ELF-1 (cell line): ENCODE data around the gene PIK3C2A.
"Not testable (repeated sequence)": the region's sequence is repeated elsewhere in the genome, so short reads cannot be mapped to it uniquely, and the experiment has no call there.

ENCODE experiments used
- DNase-seq: peaks from one replicate; pipeline ENCODE4 v3.0.0-alpha.2; 2016; ENCODE audit warnings: low read depth, low spot score

Gene PIK3C2A, protein sequence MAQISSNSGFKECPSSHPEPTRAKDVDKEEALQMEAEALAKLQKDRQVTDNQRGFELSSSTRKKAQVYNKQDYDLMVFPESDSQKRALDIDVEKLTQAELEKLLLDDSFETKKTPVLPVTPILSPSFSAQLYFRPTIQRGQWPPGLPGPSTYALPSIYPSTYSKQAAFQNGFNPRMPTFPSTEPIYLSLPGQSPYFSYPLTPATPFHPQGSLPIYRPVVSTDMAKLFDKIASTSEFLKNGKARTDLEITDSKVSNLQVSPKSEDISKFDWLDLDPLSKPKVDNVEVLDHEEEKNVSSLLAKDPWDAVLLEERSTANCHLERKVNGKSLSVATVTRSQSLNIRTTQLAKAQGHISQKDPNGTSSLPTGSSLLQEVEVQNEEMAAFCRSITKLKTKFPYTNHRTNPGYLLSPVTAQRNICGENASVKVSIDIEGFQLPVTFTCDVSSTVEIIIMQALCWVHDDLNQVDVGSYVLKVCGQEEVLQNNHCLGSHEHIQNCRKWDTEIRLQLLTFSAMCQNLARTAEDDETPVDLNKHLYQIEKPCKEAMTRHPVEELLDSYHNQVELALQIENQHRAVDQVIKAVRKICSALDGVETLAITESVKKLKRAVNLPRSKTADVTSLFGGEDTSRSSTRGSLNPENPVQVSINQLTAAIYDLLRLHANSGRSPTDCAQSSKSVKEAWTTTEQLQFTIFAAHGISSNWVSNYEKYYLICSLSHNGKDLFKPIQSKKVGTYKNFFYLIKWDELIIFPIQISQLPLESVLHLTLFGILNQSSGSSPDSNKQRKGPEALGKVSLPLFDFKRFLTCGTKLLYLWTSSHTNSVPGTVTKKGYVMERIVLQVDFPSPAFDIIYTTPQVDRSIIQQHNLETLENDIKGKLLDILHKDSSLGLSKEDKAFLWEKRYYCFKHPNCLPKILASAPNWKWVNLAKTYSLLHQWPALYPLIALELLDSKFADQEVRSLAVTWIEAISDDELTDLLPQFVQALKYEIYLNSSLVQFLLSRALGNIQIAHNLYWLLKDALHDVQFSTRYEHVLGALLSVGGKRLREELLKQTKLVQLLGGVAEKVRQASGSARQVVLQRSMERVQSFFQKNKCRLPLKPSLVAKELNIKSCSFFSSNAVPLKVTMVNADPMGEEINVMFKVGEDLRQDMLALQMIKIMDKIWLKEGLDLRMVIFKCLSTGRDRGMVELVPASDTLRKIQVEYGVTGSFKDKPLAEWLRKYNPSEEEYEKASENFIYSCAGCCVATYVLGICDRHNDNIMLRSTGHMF (N-terminal part only)

DNA sequence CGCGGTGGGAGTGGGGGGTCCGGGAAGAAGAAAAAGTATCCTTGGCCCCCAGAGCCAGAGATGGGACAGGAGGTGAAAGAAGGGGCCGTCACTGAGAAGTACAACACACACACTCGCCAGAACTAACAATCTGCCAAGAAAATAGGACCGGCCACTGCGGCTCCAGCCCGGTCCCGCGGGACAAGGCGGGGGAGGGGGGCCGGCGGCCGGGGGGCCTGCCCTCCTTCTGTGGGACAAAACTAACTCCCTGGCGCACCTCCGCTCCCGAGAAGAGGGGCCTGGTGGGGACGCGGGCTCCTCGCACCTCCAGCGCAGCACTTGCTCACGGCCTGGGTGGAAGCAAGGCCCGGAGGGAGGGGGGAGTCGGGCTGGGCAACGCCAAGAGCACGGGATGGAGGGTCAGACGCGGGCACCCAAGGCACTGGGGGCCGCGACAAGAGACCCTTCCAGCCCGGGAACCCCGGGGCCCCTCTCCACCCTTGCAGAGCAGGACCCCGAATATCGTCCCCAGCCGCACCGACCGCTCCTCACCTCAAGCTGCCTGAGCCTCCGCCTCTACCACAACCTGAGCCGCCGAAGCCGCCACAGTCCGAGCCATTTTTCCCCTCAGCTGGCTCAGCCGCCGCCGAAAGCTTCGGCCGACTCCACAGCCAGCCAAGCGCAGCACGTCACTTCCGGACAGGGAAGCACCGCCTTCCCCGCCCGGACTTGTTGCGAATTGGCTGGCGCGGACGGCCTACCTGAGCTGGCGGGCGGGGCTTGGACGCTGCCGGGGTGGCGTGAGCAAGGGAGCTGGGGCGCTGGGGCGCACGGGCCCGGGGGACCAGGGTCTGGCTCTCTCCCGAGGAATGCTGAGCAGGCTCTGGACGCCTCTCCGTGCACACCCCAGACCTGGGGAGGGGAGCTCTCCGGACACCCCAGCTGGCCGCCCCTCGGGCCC is at the start of gene PIK3C2A:
Gene PIK3C2A, minus strand, starts transcription at position 670 of the 940 bp plus-strand sequence. CDS start 38,245 bp downstream, outside the sequence.
- DNase-seq = peak; percentile 96

DNA sequence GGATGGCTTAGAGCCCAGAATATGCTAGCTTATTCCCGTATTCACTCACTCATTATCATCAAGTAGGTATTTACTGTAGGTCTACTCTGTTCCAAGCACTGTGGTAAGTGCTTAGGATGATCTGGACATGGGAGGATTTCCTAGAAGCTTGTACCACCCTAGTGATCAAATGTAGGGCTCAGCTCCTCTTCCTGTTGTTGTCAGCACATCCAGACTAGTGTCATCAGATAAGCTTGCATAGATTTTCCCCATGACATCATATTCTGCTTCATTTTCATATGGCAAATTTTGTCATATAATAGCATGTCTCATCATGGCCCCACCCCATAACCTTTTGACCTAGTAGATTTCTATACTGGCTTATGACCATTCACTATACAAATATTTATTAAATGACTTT is 49.4 kb upstream of the PIK3C2A start:
- no peak for DNase-seq

DNA sequence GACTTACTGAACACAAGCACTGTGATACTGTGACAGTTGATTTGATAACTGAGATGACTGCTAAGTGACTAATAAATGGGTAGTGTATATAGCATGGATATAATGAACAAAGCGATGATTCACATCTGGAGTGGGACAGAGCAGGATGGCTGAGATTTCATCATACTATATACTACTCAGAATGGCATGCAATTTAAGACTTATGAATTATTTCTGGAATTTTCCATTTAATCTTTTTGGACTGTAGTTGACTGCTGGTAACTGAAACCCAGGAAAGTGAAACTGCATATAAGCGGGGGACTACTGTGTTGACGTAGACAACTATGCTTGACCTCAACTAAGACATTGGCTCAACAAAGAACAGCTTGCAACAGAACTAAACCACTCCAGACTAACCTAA is 48.7 kb upstream of the PIK3C2A start:
- no peak for DNase-seq

DNA sequence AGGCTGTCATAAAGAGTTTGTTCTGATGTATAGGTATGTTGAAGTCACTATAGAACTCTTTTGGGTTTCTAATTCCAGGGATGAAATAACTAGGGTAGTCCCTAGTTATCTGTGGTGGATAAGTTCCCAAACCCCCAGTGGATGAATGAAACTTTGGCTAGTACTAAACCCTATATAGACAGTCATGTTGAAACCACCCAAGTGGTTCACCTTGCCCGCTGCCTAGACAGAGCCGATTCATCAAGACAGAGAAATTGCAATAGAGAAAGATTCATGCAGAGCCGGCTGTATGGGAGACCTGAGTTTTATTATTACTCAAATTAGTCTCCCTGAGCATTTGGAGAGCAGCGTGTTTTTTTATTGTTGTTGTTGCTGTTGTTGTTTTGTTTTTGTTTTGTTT is 44.9 kb upstream of the PIK3C2A start:
- no peak for DNase-seq

DNA sequence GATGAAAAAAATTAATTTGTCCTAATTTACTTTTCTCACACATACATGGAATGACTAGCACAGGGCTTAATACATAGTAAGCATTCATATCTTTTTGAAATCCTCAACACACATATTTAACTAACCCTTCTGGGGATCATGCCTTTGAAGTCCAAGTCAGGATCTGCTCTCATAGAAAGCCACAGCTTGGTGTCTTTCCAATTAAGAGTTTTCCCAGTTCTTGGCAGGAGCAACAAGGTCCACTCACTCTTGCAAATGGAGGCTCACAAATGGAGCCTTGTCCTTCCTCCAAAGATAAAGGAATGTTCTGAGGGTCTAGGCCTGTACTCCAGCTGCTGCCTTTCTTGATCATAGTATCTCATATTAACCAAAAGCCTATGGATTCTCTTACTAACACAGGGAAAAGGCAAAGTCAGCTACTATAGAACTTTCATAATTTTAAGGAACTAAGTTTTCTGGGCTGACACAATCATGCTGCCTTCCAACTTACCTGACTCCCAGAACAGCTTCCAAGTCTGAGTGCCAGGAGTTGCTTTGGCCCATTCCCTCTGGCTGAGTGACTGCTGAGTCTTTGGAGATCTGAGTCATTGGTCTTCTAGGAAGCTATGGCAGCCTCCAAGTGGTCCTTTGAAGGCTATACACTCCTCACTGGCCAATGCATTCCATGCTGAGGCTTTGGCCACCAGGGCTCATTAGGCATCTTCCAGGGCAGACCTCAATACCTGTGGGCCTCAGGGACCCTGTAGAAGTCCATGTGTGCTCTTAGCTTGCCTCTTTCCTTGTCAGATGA is 43.0 kb upstream of the PIK3C2A start:
- no peak for DNase-seq

DNA sequence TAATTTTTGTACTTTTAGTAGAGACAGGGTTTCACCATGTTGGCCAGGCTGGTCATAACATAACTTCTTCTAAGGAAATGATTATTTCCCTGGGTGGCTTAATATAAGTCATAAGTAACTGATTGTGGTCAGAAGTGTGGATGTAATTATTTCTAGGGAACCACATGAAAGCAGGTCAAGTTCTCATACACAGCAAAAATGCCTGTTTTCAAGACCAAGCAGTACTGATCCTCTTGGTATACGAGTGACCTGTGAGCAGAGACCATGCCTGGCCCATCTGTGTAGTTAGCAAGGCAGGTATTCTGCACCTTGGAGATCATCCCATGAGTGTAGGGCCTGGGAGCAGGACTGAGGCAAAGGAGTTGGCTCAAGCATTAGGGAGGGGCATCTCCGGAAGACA is 36.3 kb upstream of the PIK3C2A start:
- no peak for DNase-seq

DNA sequence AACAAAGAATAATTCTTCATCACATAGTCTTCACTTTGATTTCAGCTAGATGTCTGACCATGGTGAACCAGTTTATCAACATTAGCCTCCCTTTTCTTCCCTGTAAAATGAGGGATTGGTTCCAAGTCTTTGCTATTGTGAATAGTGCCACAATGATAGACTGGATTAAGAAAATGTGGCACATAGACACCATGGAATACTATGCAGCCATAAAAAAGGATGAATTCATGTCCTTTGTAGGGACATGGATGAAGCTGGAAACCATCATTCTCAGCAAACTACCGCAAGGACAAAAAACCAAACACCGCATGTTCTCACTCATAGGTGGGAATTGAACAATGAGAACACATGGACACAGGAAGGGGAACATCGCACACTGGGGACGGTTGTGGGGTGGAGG is 35.2 kb upstream of the PIK3C2A start:
- not testable (repeated sequence) for DNase-seq

DNA sequence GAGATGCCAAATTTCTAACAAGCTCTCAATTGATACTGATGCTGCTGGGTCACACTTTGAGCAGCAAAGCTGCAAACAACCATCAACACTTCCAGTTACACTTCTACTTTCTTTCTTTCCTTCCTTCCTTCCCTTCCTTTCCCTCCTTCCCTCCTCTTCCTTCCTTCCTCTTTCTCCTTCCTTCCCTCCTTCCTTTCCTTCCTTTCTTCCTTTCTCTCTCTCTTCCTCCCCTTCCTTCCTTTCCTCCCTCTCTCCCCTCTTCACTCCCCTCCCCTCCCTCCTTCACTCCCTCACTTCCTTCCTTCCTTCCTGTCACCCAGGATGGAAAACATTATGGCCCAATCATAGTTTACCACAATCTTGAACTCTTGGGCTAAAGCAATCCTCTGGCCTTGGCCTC is 33.0 kb upstream of the PIK3C2A start:
- no peak for DNase-seq

DNA sequence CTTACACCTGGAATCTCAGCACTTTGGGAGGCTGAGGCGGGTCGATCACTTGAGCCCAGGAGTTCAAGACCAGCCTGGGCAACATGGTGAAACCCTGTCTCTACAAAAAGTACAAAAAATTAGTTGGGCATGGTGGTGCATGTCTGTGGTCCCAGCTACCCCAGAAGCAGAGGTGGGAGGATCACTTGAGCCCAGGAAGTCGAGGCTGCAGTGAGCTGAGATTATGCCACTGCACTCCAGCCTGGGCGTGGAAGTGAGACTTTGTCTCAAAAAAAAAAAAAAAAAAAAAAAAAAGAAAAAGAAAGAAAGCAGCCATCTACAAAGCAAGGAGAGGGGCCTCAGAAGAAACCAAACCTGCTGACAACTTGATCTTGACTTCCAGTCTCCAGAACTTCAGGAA is 32.1 kb upstream of the PIK3C2A start:
- DNase-seq = not testable (repeated sequence)

DNA sequence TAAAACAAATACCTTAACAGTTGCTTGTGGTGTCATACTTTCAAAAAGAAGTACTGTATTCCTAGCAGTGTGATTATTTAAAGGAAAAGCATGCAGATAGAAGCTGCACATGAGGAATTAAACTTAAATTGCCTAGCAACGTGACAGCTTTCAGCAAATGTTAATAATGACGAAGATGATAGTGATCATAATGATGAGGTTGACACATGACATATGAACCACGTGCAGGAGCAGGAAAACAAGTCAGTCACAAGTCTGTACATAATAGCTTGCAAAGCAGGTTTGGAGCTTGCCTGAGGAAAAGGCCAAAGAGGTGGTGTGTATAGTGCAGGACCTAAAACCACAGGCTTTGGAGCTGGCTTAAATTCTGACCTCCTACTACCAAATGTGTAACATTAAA is 30.6 kb upstream of the PIK3C2A start:
- DNase-seq = peak; percentile 39

DNA sequence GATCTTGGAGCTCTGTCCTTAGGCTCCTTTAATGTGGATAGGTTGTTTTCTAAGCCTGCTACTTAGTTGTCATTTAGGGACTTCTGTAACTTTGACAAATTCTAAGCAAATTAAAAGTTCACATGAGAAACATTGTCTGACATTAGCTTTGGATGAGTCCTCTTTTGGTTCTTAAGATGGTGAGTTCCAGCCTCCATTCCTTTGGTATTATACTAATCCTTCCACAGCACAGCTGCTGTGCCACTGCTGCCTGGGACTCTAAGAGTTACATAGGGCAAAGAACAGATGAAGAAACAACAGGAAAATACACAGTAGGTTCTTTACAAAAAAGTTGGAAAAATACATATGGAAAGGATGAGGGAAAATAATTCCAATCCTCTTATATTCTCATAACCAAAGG is 25.3 kb upstream of the PIK3C2A start:
- DNase-seq = no peak

DNA sequence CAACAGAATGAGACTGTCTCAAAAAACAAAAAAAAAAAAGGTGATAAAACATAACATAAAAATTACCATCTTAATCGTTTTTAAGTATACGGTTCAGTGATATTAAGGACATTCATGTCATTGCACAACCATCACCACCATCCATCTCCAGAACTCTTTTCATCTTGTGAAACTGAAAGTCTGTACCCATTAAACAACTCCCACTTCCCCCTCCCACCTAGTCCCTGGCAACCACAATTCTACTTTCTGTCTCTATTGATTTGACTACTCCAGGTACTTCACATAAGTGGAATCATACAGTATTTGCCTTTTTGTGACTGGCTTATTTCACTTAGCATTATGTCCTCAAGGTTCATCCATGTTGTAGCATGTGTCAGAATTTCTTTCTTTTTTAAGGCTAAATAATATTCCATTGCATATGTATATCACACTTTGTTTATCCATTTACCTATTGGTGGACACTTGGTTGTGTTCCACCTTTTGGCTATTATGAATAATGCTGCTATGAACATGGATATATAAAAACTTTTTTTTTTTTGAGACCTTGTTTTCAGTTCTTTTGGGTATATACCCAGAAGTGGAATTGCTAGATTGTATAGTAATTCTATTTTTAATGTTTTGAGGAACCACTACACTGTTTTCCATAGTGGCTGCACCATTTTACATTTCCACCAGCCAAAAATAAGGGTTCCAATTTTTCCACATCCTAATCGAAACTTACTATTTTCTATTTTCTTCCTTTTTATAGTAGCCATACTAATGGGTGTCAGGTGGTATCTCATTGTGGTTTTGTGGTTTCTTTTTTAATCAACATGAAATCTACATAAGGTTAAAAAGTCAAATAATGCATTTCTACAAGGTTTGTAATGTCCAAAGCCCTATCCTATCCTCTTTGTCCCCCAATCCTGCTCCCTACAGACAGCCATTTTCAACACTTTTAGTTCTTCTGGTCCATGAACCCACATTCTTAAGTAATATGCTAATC is 23.4 kb upstream of the PIK3C2A start:
- no peak for DNase-seq

DNA sequence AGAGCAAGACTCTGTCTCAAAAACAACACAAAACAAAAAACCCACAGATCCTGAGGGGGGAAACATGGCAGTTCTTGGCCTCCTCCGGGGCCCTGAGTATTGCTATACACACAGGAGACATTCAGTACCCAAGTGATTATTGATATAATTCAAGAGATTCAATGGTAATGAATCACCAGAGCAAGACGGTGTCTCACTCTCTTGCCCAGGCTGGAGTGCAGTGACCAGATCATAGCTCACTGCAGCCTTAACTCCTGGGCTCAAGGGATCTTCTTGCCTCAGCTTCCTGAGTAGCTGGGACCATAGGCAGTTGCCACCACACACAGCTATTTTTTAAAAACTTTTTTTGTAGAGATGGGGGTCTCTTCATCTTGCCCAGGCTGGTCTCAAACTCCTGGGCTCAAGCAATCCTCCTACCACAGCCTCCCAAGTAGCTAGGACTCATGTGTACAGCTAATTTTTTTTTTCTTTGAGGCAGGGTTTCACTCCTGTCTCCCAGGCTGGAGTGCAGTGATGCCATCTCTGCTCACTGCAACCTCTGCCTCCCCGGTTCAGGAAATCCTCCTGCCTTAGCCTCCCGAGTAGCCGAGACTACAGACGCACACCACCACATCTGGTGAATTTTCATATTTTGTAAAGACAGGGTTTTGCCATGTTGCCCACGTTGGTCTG is 21.8 kb upstream of the PIK3C2A start:
- no peak for DNase-seq

DNA sequence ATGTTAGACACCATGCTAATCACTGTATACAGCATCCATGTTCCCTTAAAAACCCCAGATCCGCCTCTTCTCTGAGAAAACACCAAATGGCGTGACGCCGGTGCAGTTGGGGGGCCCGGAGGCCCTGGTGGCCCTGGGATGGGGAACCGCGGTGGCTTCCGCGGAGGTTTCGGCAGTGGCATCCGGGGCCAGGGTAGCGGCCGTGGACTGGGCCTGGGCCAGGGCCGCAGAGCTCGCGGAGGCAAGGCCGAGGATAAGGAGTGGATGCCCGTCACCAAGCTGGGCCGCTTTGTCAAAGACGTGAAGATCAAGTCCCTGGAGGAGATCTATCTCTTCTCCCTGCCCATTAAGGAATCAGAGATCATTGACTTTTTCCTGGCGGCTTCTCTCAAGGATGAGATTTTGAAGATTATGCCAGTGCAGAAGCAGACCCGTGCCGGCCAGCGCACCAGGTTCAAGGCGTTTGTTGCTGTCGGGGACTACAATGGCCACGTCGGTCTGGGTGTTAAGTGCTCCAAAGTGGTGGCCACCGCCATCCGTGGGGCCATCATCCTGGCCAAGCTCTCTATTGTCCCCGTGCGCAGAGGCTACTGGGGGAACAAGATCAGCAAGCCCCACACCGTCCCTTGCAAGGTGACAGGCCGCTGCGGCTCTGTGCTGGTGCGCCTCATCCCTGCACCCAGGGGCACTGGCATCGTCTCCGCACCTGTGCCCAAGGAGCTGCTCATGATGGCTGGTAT is 20.6 kb upstream of the PIK3C2A start:
- not testable (repeated sequence) for DNase-seq

DNA sequence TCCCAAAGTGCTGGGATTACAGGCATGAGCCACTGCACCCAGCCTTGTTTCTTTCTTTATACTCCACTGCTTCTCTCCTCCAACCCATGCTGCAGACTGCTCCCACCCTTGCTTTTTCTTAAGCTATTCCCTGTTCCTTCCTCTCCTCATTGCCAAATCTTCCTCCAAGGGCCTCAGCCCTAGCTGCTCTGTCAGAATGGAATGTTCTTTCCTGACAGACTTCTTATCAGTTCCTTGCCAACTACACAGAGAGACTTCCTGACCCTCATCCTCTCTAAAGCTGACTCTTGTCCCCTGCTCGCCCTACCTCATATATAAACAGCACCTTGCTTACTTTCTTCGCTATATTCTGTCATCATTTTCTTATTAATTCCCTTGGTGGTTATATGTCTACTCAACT is 16.9 kb upstream of the PIK3C2A start:
- DNase-seq = no peak

DNA sequence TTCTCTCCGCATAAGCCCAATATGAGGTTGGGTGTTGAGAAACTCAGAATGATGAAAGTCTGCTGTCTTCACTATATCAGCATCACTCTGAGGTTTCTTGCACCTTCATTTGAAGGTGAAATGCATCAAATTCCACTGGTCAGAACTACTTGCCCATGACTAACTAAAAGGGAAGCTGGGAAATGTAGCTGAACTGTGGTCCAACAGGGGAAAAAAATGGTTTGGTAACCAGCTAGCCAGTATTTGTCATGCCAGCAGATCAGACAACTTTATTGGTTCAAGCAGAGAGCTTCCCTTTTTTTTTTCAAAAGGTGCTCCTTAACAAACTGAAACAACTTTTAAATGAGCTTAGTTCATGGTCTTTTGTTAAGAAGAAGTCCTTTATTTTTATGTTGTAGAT is 14.2 kb upstream of the PIK3C2A start:
- no peak for DNase-seq

DNA sequence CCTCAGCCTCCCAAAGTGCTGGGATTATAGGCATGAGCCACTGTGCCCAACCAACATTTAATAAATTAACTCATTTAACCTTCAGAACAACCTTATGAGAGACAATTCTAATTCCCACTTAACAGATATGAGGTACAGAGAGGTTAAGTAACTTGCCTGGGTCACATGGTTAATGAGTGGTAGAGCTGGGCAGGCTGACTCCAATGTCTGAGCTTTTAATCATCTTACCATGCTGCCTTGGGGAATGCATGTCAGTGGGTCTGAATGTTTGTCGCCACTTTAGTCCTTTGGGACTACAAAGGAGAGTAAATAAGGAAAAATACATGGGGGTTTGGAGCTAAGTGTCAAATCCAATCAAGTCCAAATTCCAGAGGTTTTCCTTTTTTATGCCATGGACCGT is 11.2 kb upstream of the PIK3C2A start:
- DNase-seq = no peak

DNA sequence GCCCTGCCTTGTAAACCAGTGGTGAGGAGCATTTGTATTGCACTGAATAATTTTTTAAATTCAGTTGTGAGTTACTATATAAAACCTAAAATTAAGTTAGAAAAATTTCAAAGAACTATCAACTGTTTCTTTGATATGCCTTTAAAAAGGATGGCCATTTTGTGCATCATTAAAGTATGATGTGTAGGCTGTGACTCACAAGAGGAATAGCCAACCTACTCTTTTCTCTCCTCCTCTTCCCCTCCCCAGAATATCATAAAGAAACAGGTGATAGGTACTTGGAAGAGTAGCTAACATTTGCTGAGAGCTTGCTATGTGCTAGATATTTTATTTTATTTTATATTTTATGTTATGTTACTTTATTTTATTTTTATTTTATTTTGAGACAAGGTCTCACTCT is 10.6 kb upstream of the PIK3C2A start:
- no peak for DNase-seq
